ENCODE measurements around the gene PRM2. TPM values are rescaled to one million over a fixed set of nuclear protein-coding genes. Genes with fewer than 3 reads are reported as not detected.

PRM2 gene
- total RNA-seq, 1 donor from 2014 or later = not detected

DNA sequence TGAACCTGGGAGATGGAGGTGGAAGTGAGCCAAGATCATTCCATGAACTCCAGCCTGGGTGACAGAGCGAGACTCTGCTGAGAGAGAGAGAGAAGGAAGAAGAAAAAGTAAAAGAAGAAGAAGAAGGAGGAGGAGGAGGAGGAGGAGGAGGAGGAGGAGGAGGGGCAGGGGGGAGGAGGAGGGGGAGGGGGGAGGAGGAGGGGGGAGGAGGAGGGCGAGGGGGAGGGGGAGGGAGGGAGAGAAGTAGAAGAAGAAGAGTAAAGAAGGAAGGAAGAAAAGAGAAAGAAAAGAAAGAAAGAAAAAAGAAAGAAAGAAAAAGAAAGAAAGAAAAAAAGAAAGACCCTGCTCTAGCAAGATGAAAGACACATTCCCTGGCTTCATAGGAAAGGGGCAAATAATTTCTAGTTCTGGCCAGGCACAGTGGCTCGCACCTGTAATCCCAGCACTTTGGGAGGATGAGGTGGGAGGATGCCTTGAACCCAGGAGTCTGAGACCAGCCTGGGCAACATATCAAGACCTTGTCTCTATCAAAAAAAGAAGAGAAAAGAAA, 43.9 kb downstream of the PRM2 start:
- no peak overlapping the region for H3K4me3 ChIP-seq (ENCODE audit: low read depth, low read length)
- TF ChIP-seq, protein P1, sequence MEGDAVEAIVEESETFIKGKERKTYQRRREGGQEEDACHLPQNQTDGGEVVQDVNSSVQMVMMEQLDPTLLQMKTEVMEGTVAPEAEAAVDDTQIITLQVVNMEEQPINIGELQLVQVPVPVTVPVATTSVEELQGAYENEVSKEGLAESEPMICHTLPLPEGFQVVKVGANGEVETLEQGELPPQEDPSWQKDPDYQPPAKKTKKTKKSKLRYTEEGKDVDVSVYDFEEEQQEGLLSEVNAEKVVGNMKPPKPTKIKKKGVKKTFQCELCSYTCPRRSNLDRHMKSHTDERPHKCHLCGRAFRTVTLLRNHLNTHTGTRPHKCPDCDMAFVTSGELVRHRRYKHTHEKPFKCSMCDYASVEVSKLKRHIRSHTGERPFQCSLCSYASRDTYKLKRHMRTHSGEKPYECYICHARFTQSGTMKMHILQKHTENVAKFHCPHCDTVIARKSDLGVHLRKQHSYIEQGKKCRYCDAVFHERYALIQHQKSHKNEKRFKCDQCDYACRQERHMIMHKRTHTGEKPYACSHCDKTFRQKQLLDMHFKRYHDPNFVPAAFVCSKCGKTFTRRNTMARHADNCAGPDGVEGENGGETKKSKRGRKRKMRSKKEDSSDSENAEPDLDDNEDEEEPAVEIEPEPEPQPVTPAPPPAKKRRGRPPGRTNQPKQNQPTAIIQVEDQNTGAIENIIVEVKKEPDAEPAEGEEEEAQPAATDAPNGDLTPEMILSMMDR (IDR thresholded peaks at IDR 0.05; ENCODE audit: insufficient read depth, low read length, severe bottlenecking) = no peak
- DNase-seq (ENCODE audit: low read depth) (no peak), FAIRE-seq (no peak)
- no peaks in the 10 kb centered on the region for H3K36me3 ChIP-seq (ENCODE audit: control insufficient read depth, insufficient read depth, low read length)
- H3K27me3 ChIP-seq (ENCODE audit: control insufficient read depth, insufficient read depth, low read length) = no peaks in the 10 kb centered on the region

DNA sequence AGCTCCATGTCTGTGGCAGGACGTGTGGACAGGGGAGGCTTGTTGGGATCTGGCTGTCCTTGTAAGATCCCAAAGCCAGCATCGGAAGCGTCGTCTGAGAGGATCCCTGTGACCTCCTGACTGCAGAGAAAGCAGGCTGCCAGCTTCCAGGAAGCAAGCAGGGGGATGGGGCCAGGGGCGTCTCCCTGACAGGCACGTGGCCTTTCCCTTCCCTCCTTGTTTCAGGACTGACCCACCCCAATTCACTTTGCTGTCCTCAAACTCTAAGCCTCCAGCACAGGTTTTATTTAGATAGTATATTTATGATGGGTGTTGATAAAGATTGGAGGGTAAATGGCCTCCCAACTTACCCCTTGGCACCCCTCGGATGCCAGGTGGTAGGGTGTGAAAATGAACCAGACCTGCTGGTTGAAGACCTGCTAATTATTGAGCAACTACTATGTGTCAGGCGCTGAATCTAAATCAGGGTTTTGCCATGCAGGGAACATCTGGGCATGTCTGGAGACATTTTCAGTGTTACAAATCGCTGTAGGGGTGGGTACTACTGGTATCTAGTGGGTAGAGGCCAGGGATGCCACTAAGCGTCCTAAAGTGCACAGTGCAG, 44.8 kb downstream of the PRM2 start:
- H3K36me3 ChIP-seq (ENCODE audit: control insufficient read depth, insufficient read depth, low read length) = no peaks in the 10 kb centered on the region
- no peaks in the 10 kb centered on the region for H3K27me3 ChIP-seq (ENCODE audit: control insufficient read depth, insufficient read depth, low read length)
- no peak for DNase-seq (ENCODE audit: low read depth)
- no peak overlapping the region for H3K4me3 ChIP-seq (ENCODE audit: low read depth, low read length)
- TF ChIP-seq, protein P1 (IDR thresholded peaks at IDR 0.05; ENCODE audit: insufficient read depth, low read length, severe bottlenecking) = no peak
- FAIRE-seq = no peak

DNA sequence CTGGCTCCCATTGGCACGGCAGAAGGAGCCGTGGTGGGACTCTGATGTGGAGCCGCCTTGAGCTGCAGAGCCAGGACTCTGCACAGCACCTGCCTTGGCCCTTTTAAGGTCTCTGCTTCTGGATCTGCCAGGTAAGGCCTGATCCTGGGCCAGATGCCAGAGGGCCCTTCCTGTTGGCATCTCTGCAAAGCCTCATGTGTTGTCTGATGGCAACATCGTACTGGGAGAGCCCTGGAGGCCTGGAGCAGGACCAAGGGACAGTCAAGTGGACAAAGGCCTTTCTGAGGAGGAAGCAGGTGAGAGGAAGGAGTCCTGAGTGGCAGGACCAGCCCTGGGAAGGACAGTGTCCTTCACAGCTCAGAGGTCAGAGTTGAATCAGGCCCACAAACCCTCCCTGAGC, 46.4 kb downstream of the PRM2 start:
- Histone ChIP-seq H3K36me3 (ENCODE audit: control insufficient read depth, insufficient read depth, low read length) (no peaks in the 10 kb centered on the region), H3K4me3 (ENCODE audit: low read depth, low read length) (no peak overlapping the region), H3K27me3 (ENCODE audit: control insufficient read depth, insufficient read depth, low read length) (no peaks in the 10 kb centered on the region)
- FAIRE-seq = no peak
- TF ChIP-seq, protein P1 (IDR thresholded peaks at IDR 0.05; ENCODE audit: insufficient read depth, low read length, severe bottlenecking) = no peak
- DNase-seq (ENCODE audit: low read depth) = no peak

DNA sequence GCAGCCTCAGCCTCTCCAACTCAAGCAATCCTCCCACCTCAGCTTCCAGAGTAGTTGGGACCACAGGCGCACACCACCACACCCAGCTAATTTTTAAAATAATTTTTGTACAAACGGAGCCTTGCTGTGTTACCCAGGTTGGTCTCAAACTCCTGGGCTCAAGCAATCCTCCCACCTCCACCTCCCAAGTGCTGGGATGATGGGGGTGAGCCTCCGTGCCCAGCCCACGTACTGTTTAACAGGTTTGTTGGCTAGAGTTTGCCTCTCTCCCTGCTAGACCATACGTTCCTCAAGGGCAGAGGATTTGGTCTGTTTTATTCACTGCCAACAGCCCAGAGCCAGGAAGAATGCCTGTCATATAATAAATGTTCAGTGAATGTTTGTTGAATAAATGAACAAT, 46.8 kb downstream of the PRM2 start:
- Histone ChIP-seq H3K27me3 (ENCODE audit: control insufficient read depth, insufficient read depth, low read length) (no peaks in the 10 kb centered on the region), H3K4me3 (ENCODE audit: low read depth, low read length) (no peak overlapping the region)
- DNase-seq (ENCODE audit: low read depth) = no peak

DNA sequence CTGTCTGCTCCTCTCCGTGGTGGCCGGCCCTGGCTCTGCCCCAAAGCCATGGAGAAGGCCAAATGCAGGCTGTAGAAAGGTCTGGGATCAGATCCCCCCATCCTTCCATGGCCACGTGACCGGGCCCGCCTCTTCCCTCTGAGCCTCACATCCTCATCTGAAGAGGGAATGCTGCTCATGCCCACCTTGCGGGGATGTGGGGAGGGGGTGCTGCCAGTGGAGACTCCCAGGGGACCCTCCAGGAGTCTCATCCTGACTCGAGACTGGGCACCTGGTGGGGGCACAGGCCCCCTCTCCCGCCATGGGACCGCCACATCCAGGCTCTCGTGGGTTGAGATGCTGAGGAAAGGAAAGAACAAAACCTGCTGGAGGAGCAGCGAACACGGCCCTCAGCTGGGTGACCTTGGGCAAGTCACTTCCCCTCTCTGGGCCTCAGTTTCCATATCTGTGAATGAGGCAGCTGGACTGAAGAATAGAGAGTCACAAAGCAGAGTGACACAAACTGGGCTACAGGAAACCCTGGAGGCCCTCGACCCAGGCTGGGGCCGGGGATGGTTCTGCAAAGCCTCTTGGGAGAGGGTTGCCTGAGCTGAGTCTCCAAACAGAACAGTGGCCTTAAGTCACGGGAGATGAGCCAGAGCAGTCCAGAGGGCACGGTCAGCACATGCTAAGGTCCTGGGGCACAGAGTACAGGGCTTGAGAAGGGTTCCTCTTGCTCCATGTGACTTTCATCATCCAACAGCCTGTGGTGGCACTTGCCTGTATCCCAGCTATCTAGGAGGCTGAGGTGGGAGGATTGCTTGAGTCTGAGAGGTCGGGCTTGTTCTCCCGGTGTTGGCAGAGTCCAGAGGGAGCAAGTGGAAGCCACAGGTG, 50.4 kb downstream of the PRM2 start:
- no peak overlapping the region for H3K4me3 ChIP-seq (ENCODE audit: low read depth, low read length)
- no peak for DNase-seq (ENCODE audit: low read depth)

More for the DNA sequence above, 46.8 kb downstream of the PRM2 start:
- no peak for FAIRE-seq
- TF ChIP-seq, protein P1 (IDR thresholded peaks at IDR 0.05; ENCODE audit: insufficient read depth, low read length, severe bottlenecking) = no peak
- no peaks in the 10 kb centered on the region for H3K36me3 ChIP-seq (ENCODE audit: control insufficient read depth, insufficient read depth, low read length)

More for the DNA sequence above, 50.4 kb downstream of the PRM2 start:
- no peaks in the 10 kb centered on the region for H3K36me3 ChIP-seq (ENCODE audit: control insufficient read depth, insufficient read depth, low read length)
- no peak for FAIRE-seq
- H3K27me3 ChIP-seq (ENCODE audit: control insufficient read depth, insufficient read depth, low read length) = no peaks in the 10 kb centered on the region
- TF ChIP-seq, protein P1 (IDR thresholded peaks at IDR 0.05; ENCODE audit: insufficient read depth, low read length, severe bottlenecking) = no peak

Other genes starting within 250 kb of the PRM2 start
- 0.77 and 0.79 TPM in 2 replicates for gene SOCS1, start 20.3 kb downstream of the PRM2 start, total RNA-seq
- gene TNP2, start 7.2 kb downstream of the PRM2 start, total RNA-seq = not detected in 2 replicates
- not detected in 2 replicates for gene PRM3, start 2.9 kb downstream of the PRM2 start, total RNA-seq
- gene PRM1, start 4.8 kb upstream of the PRM2 start, total RNA-seq = not detected in 2 replicates
- 2.6 and 3.8 TPM in 2 replicates for gene RMI2, start 69.0 kb upstream of the PRM2 start, total RNA-seq

Measured in bronchial epithelial cell (primary cell).